Motor neuron (in vitro differentiated cells): ENCODE data around the gene CEP170B. TPM values are rescaled to one million over a fixed set of nuclear protein-coding genes. Genes with fewer than 3 reads are reported as not detected.

Experiments
- ATAC-seq, 8 experiments: fragments of 200-7000 bp; cut with Tn5 transposase; replicated peaks in 6 of 8; 2 replicates each; pipeline ENCODE4 v1.8.0; 2021; ENCODE audit warnings: mild to moderate bottlenecking in 8 of 8, moderate library complexity in 8 of 8
- H3K27ac ChIP-seq, 2 donors: fragments of 250-450 bp; sonication (Bioruptor Pico); 2 replicates each; pipeline ENCODE4 v1.9.0; 2021; ENCODE audit warnings: antibody characterized with exemption in 2 of 2, mild to moderate bottlenecking in 2 of 2, moderate library complexity in 1 of 2
- H3K4me1 ChIP-seq, 2 donors: fragments of 250-450 bp; sonication (Bioruptor Pico); replicated peaks in 1 of 2; 2 replicates each; pipeline ENCODE4 v1.6.1; 2021; ENCODE audit warnings: antibody characterized with exemption in 2 of 2, mild to moderate bottlenecking in 2 of 2, moderate library complexity in 1 of 2
- H3K4me3 ChIP-seq, 5 donors: fragments of 250-450 bp; sonication (Bioruptor Pico); 2 replicates each; pipeline ENCODE4 v1.9.0; 2021; ENCODE audit warnings: antibody characterized with exemption in 5 of 5, mild to moderate bottlenecking in 5 of 5, moderate library complexity in 4 of 5
- WGBS, 10 experiments: fragments of 450-650 bp; shearing (Covaris generic); methylation state at CpG; one replicate each; pipeline ENCODE4 v1.0.0; 2022; 5-methylcytosine and 5-hydroxymethylcytosine counted together
- in situ Hi-C, 9 experiments: fragments of 400-800 bp; cut with MboI; loops; one replicate each; pipeline ENCODE4 v1.15.0; 2021; ENCODE audit warnings: low sequenced_read_pairs in 9 of 9, low pct_unique_long_range_greater_than_20kb in 2 of 9; ENCODE audit not compliant: unreplicated experiment in 9 of 9
- total RNA-seq, 8 experiments: library from RNA; unstranded; fragments of 300-600 nt; gene quantifications; 2 replicates each; pipeline versions ENCODE4 v1.2.3 to v1.2.4, GENCODE V29; 2022

CEP170B gene
- total RNA-seq: 10 to 100 TPM in 3 of 8 experiments, 1 to 10 TPM in 5; 6.3 to 18.4 (median 9.6) TPM

- Histone ChIP-seq H3K27ac (no peak within 1 kb of the TSS), H3K4me3 (peak within 1 kb of the TSS; percentile 50 to 92 (median 72)), H3K4me1 (peaks cover 8 to 9% of the 10 kb centered on the region in 2 donors)
- ATAC-seq: peak; percentile 42 to 86 (median 80)
- WGBS, 10 experiments: 0% methylated on average over 1 of the region's 88 CpGs; no CpG with 5 or more reads in 9 of the 10 experiments
- in situ Hi-C loops: no loop called here
These were observed at the start of gene CEP170B for GRCh38 chr14:104865081-104865630. CEP170B (plus strand) TSS chr14:104865268; CDS start chr14:104868451, 3,183 bp downstream.

DNA sequence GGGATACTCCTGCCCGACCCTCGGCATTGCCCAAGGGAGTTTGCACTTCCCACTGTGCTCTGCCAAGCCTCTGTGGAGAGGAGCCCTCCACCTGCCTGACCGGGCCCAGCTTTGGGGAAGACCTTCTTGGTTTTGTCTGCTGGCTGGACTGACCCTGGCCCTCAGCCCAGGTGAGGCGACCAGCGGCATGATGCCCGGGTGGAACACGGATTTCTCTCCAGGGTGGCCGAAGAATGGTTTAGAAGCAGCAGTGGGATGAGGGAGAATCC, 48.5 kb upstream of the CEP170B start:
- Histone ChIP-seq H3K27ac (peak overlapping the region; percentile 92 to 94), H3K4me1 (peaks cover 22% of the 10 kb centered on the region in 2 donors), H3K4me3 (peak overlapping the region; percentile 54 to 92 (median 78))
- in situ Hi-C loops: no loop called here
- no peak for ATAC-seq
- WGBS, 10 experiments: 0 to 20% (median 0%) methylated on average over 1 to 5 of the region's 8 CpGs; no CpG with 5 or more reads in 5 of the 10 experiments

GRCh38 chr14:104817930-104818713, 46.9 kb upstream of the CEP170B start:
- no peak for ATAC-seq
- WGBS, 10 experiments: 67 to 100% (median 86%) methylated on average over 1 to 6 of the region's 8 CpGs; no CpG with 5 or more reads in 4 of the 10 experiments
- Histone ChIP-seq H3K4me3 (no peak overlapping the region), H3K27ac (no peak overlapping the region), H3K4me1 (peaks cover 22 to 23% of the 10 kb centered on the region in 2 donors)
- in situ Hi-C loops: no loop called here

DNA sequence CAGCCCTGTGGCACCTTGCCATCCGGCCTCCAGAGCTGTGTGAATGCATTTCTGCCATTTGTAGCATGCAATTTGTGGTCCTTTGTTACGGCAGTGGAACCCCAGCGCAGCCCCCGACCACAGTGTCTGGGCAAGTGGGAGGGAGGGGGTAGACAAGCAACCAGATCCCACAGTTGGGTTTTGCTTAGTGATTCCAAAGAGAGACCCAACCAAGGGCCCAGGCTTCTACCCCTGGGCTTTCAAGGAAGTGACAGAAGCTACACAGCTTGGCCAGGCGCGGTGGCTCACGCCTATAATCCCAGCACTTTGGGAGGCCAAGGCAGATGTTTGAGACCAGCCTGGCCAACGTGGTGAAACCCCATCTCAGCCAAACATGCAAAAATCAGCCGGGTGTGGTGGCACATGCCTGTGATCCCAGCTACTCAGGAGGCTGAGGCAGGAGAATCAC, 46.3 kb upstream of the CEP170B start:
- Histone ChIP-seq H3K4me3 (no peak overlapping the region), H3K4me1 (peaks cover 20 to 23% of the 10 kb centered on the region in 2 donors), H3K27ac (no peak overlapping the region)
- ATAC-seq: no peak
- in situ Hi-C loops: no loop called here
- 20 to 100% (median 100%) methylated on average over 1 to 3 of the region's 9 CpGs; no CpG with 5 or more reads in 5 of the 10 experiments for WGBS, 10 experiments

DNA sequence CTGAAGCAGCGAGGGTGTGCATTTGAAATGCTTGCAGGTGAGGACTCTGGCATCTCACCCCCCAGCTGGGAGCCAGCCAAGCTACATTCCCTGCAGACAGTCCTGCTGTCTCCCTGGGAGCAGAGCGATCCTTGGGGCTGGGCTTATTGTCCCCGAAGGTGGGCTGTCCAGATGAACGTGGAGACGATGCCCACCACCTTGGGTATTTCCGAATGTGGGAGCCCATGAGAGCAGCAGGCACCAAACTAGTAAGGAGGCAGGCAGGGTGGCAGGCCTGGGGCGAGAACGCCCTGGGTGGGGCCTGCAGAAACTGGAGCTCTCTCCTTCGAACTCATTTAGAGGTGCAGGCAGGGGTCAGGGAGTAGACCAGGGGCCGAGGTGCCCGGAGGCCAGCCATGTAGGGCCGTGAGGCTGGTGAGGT, 45.7 kb upstream of the CEP170B start:
- peaks cover 14 to 21% of the 10 kb centered on the region in 2 donors for H3K4me1 ChIP-seq
- in situ Hi-C loops: no loop called here
- WGBS, 10 experiments: 72 to 93% (median 86%) methylated on average over 1 to 6 of the region's 12 CpGs; no CpG with 5 or more reads in 6 of the 10 experiments
- no peak overlapping the region for H3K27ac ChIP-seq
- no peak for ATAC-seq
- H3K4me3 ChIP-seq: no peak overlapping the region

- Histone ChIP-seq H3K4me3 (no peak overlapping the region), H3K4me1 (peaks cover 6 to 16% of the 10 kb centered on the region in 2 donors), H3K27ac (no peak overlapping the region)
- in situ Hi-C loops: loop anchor here in 1 of 9 experiments (10.0 kb wide), 1 partner anchor 56 kb away; no protein-coding TSS in a partner anchor
- peak; percentile 26 to 65 (median 51) for ATAC-seq
- WGBS, 10 experiments: 40 to 50% methylated on average over 1 to 2 of the region's 22 CpGs; no CpG with 5 or more reads in 8 of the 10 experiments
These were observed 44.3 kb upstream of the CEP170B start for GRCh38 chr14:104820669-104821228.

- Histone ChIP-seq H3K4me3 (no peak overlapping the region), H3K4me1 (peaks cover 6 to 16% of the 10 kb centered on the region in 2 donors), H3K27ac (no peak overlapping the region)
- 50 to 100% (median 72%) methylated on average over 1 to 3 of the region's 23 CpGs; no CpG with 5 or more reads in 6 of the 10 experiments for WGBS, 10 experiments
- in situ Hi-C loops: loop anchor here in 1 of 9 experiments (10.0 kb wide), 1 partner anchor 57 kb away; no protein-coding TSS in a partner anchor
- no peak for ATAC-seq
These were observed 43.7 kb upstream of the CEP170B start for GRCh38 chr14:104821229-104821945.

- Histone ChIP-seq H3K4me1 (peaks cover 3 to 13% of the 10 kb centered on the region in 2 donors), H3K27ac (no peak overlapping the region), H3K4me3 (no peak overlapping the region)
- in situ Hi-C loops: loop anchor here in 1 of 9 experiments (10.0 kb wide), 1 partner anchor 57 kb away; no protein-coding TSS in a partner anchor
- ATAC-seq: no peak
- 33 to 100% (median 88%) methylated on average over 1 to 10 of the region's 27 CpGs; no CpG with 5 or more reads in 3 of the 10 experiments for whole genome bisulfite sequencing, 10 experiments
These were observed 43.0 kb upstream of the CEP170B start for GRCh38 chr14:104821971-104822608.

DNA sequence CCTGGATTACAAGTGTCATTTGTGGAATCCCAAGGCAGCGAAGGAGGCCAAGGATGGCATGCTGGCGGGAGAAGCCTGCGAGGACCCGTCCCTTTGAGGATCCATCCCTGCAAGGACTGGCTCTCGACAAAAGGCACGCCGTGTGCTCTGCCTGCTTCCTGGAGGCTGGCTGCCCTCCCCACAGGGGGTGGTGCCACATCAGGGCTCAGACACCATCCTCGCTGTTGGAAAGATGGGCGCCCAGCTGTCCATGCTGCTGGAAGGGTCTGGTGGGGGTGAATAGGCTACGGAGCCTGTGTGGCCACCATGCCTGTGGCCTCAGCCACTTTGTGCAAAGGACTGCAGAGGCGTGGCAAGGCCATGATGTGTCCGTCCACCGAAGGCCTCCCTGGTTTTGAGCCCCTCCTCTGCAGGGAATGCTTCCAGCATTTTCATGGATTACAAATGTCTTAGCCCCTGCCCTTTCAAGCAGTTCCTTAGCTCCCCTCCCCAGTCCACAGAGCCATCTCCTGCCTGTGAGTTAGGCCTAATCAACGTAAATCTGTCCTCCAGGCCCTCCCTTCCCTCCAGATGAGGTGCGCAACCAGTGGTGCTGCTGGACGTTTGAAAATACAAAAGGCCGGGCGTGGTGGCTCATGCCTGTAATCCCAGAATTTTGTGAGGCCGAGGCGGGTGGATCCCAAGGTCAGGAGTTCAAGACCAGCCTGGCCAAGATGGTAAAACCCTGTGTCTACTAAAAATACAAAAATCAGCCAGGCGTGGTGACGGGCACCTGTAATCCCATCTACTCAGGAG, 42.0 kb upstream of the CEP170B start:
- 53 to 100% (median 83%) methylated on average over 1 to 16 of the region's 22 CpGs; no CpG with 5 or more reads in 1 of the 10 experiments for WGBS, 10 experiments
- no peak overlapping the region for H3K27ac ChIP-seq
- no peak overlapping the region for H3K4me3 ChIP-seq
- in situ Hi-C loops: loop anchor here in 1 of 9 experiments (10.0 kb wide), 1 partner anchor 58 kb away; no protein-coding TSS in a partner anchor
- ATAC-seq: no peak
- H3K4me1 ChIP-seq: peaks cover 6 to 10% of the 10 kb centered on the region in 2 donors

DNA sequence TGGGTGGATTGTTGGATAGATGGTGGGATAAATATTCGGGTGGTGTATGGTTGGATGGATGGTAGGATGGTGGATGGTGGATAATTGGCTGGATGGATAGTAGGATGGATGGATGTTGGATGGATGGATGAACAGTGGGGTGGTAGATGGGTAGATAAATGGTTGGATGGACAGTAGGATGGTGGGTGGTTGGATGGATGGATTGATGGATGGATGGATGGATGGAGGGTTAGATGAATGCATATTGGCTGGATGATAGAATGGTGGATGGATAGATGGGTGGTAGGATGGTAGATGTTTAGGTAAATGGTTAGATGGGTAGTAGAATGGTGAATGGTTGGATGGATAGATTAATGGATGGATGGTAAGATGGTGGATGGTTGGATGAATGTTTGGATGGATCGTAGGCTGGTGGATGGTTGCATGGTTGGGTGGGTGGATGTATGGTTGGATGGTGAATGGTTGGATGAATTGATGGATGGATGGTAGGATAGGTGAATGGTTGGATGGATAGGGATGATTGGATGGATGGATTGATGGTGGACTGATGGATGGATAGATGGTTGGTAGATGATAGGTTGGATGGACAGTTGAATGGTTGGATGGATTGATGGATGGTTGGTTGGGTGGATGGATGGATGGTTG, 40.6 kb upstream of the CEP170B start:
- Histone ChIP-seq H3K27ac (no peak overlapping the region), H3K4me1 (peaks cover 9 to 10% of the 10 kb centered on the region in 2 donors), H3K4me3 (no peak overlapping the region)
- no peak for ATAC-seq
- in situ Hi-C loops: loop anchor here in 1 of 9 experiments (10.0 kb wide), 1 partner anchor 60 kb away; no protein-coding TSS in a partner anchor
- WGBS, 10 experiments: 85 to 100% (median 100%) methylated on average over 1 to 2 of the region's 2 CpGs; no CpG with 5 or more reads in 2 of the 10 experiments

- H3K4me1 ChIP-seq: peaks cover 3 to 9% of the 10 kb centered on the region in 2 donors
- H3K4me3 ChIP-seq: peak overlapping the region; percentile 37 to 52 (median 47)
- H3K27ac ChIP-seq: no peak overlapping the region
- in situ Hi-C loops: loop anchor here in 1 of 9 experiments (10.0 kb wide), 1 partner anchor 62 kb away; no protein-coding TSS in a partner anchor
- no CpG with 5 or more reads among the region's 54 CpGs for WGBS, 10 experiments
- ATAC-seq: peak; percentile 83 to 87 (median 86)
These were observed 38.7 kb upstream of the CEP170B start for GRCh38 chr14:104826189-104826860.
